GM12878 (cell line): ENCODE results near the gene LRRN4. TPM values are rescaled to one million over a fixed set of nuclear protein-coding genes. Genes with fewer than 3 reads are reported as not detected.

Experiments used
- polyA plus RNA-seq, 11 experiments: library from polyadenylated mRNA; depleted of rRNA in 4 of 11; unstranded in 6 of 11; stranded (reverse) in 5 of 11; fragments of >200 nt; fragmentation: Nextera tagmentation in 4 of 11; fragmentation: Illumina TruSeq in 1 of 11; extraction: Ambion mirVana in 4 of 11; extraction: Trizol in 1 of 11; gene quantifications; 1 replicate in 1 of 11; 2 replicates in 10 of 11; pipeline versions ENCODE4 v1.2.1 to v1.2.3, GENCODE V29; 2011 to 2016; ENCODE audit warnings: inconsistent platforms in 2 of 11, missing spikeins in 2 of 11, low read depth in 1 of 11
- small RNA-seq: library from RNA; depleted of rRNA; stranded (forward); fragments of <200 nt; gene quantifications from one replicate; pipeline ENCODE3, GENCODE V24; 2014
- total RNA-seq, 4 experiments: library from RNA; depleted of rRNA in 3 of 4; stranded (reverse); fragments of >200 nt in 3 of 4; fragmentation: Illumina TruSeq in 1 of 4; extraction: Trizol in 1 of 4; gene quantifications; 2 replicates each; pipeline versions ENCODE4 v1.2.1 to v1.2.3, GENCODE V29; 2013 to 2021

LRRN4 gene
- total and polyA plus RNA-seq, 10 of the 15 experiments (the other 5 are each of a cell fraction or from before 2014, with no cell fraction given) = 0.11 TPM; not detected in 9

Small RNA genes within 50 kb of the gene (small RNA-seq; reads per million reads assigned to genes)
- not detected for gene RN7SL498P

Other genes starting within 250 kb of the LRRN4 start
- gene CHGB, start 142.6 kb downstream of the LRRN4 start, total RNA-seq (2014; rRNA removed) = not detected in 2 replicates
- not detected in 2 replicates for gene CHGB, start 142.6 kb downstream of the LRRN4 start, total RNA-seq (2014; rRNA removed; fragmentation: Illumina TruSeq; extraction: Trizol)
- gene CHGB, start 142.6 kb downstream of the LRRN4 start, total RNA-seq (2021) = 0.23 TPM in 1 of 2 replicates, not detected in the other
- gene CHGB, start 142.6 kb downstream of the LRRN4 start, polyA plus RNA-seq (2011; rRNA removed) = 0.10 TPM in 1 of 2 replicates, not detected in the other
- 0.06 TPM in 1 of 2 replicates, not detected in the other for gene CHGB, start 142.6 kb downstream of the LRRN4 start, polyA plus RNA-seq (2014; fragmentation: Illumina TruSeq; extraction: Trizol)
- gene CHGB, start 142.6 kb downstream of the LRRN4 start, polyA plus RNA-seq (2014; fragmentation: Nextera tagmentation; extraction: Ambion mirVana) = not detected
- gene CHGB, start 142.6 kb downstream of the LRRN4 start, polyA plus RNA-seq (2014; rRNA removed) = not detected in 2 replicates
- gene CHGB, start 142.6 kb downstream of the LRRN4 start, polyA plus RNA-seq (2016; fragmentation: Nextera tagmentation; extraction: Ambion mirVana) = under 1 TPM in 1 of 2 experiments, not detected in 1; 0.16 TPM
- gene TRMT6, start 103.5 kb downstream of the LRRN4 start, total RNA-seq (2014; rRNA removed) = 22.4 and 23.8 TPM in 2 replicates
- 24.3 and 25.9 TPM in 2 replicates for gene TRMT6, start 103.5 kb downstream of the LRRN4 start, total RNA-seq (2014; rRNA removed; fragmentation: Illumina TruSeq; extraction: Trizol)
- 22.2 and 22.3 TPM in 2 replicates for gene TRMT6, start 103.5 kb downstream of the LRRN4 start, total RNA-seq (2021)
- 18.8 and 24.6 TPM in 2 replicates for gene TRMT6, start 103.5 kb downstream of the LRRN4 start, polyA plus RNA-seq (2011; rRNA removed)
- gene TRMT6, start 103.5 kb downstream of the LRRN4 start, polyA plus RNA-seq (2014; fragmentation: Illumina TruSeq; extraction: Trizol) = 35.5 and 38.6 TPM in 2 replicates
- 10 to 100 TPM; 18.2 to 21.1 TPM for gene TRMT6, start 103.5 kb downstream of the LRRN4 start, polyA plus RNA-seq (2014; fragmentation: Nextera tagmentation; extraction: Ambion mirVana)
- gene TRMT6, start 103.5 kb downstream of the LRRN4 start, polyA plus RNA-seq (2014; rRNA removed) = 19.6 and 24.1 TPM in 2 replicates
- gene TRMT6, start 103.5 kb downstream of the LRRN4 start, polyA plus RNA-seq (2016; fragmentation: Nextera tagmentation; extraction: Ambion mirVana) = 10 to 100 TPM; 22.8 to 25.3 TPM
- gene MCM8, start 103.4 kb downstream of the LRRN4 start, total RNA-seq (2014; rRNA removed) = 17.2 and 21.6 TPM in 2 replicates
- 26.6 and 28.2 TPM in 2 replicates for gene MCM8, start 103.4 kb downstream of the LRRN4 start, total RNA-seq (2014; rRNA removed; fragmentation: Illumina TruSeq; extraction: Trizol)
- gene MCM8, start 103.4 kb downstream of the LRRN4 start, total RNA-seq (2021) = 14.2 and 16.8 TPM in 2 replicates
- 22.3 and 32.2 TPM in 2 replicates for gene MCM8, start 103.4 kb downstream of the LRRN4 start, polyA plus RNA-seq (2011; rRNA removed)
- 22.1 and 27.5 TPM in 2 replicates for gene MCM8, start 103.4 kb downstream of the LRRN4 start, polyA plus RNA-seq (2014; fragmentation: Illumina TruSeq; extraction: Trizol)
- 1 to 10 TPM; 3.2 to 5.5 TPM for gene MCM8, start 103.4 kb downstream of the LRRN4 start, polyA plus RNA-seq (2014; fragmentation: Nextera tagmentation; extraction: Ambion mirVana)
- 13.8 and 15.3 TPM in 2 replicates for gene MCM8, start 103.4 kb downstream of the LRRN4 start, polyA plus RNA-seq (2014; rRNA removed)
- 1 to 10 TPM; 4.9 to 5.0 TPM for gene MCM8, start 103.4 kb downstream of the LRRN4 start, polyA plus RNA-seq (2016; fragmentation: Nextera tagmentation; extraction: Ambion mirVana)
- 49.4 and 59.5 TPM in 2 replicates for gene CRLS1, start 47.9 kb downstream of the LRRN4 start, total RNA-seq (2014; rRNA removed)
- gene CRLS1, start 47.9 kb downstream of the LRRN4 start, total RNA-seq (2014; rRNA removed; fragmentation: Illumina TruSeq; extraction: Trizol) = 40.0 and 41.9 TPM in 2 replicates
- gene CRLS1, start 47.9 kb downstream of the LRRN4 start, total RNA-seq (2021) = 34.1 and 38.4 TPM in 2 replicates
- 141 and 157 TPM in 2 replicates for gene CRLS1, start 47.9 kb downstream of the LRRN4 start, polyA plus RNA-seq (2011; rRNA removed)
- 37.8 and 44.1 TPM in 2 replicates for gene CRLS1, start 47.9 kb downstream of the LRRN4 start, polyA plus RNA-seq (2014; fragmentation: Illumina TruSeq; extraction: Trizol)
- gene CRLS1, start 47.9 kb downstream of the LRRN4 start, polyA plus RNA-seq (2014; fragmentation: Nextera tagmentation; extraction: Ambion mirVana) = 10 to 100 TPM; 11.3 to 25.2 TPM
- gene CRLS1, start 47.9 kb downstream of the LRRN4 start, polyA plus RNA-seq (2014; rRNA removed) = 41.6 and 45.0 TPM in 2 replicates
- 10 to 100 TPM; 57.4 to 67.5 TPM for gene CRLS1, start 47.9 kb downstream of the LRRN4 start, polyA plus RNA-seq (2016; fragmentation: Nextera tagmentation; extraction: Ambion mirVana)
- 0.62 and 0.82 TPM in 2 replicates for gene FERMT1, start 69.0 kb upstream of the LRRN4 start, total RNA-seq (2014; rRNA removed)
- 0.46 and 0.58 TPM in 2 replicates for gene FERMT1, start 69.0 kb upstream of the LRRN4 start, total RNA-seq (2014; rRNA removed; fragmentation: Illumina TruSeq; extraction: Trizol)
- 0.66 and 0.74 TPM in 2 replicates for gene FERMT1, start 69.0 kb upstream of the LRRN4 start, total RNA-seq (2021)
- gene FERMT1, start 69.0 kb upstream of the LRRN4 start, polyA plus RNA-seq (2011; rRNA removed) = 2.0 and 3.1 TPM in 2 replicates
- 0.46 and 0.72 TPM in 2 replicates for gene FERMT1, start 69.0 kb upstream of the LRRN4 start, polyA plus RNA-seq (2014; fragmentation: Illumina TruSeq; extraction: Trizol)
- under 1 TPM; 0.08 to 0.26 TPM for gene FERMT1, start 69.0 kb upstream of the LRRN4 start, polyA plus RNA-seq (2014; fragmentation: Nextera tagmentation; extraction: Ambion mirVana)
- 0.32 and 1.5 TPM in 2 replicates for gene FERMT1, start 69.0 kb upstream of the LRRN4 start, polyA plus RNA-seq (2014; rRNA removed)
- gene FERMT1, start 69.0 kb upstream of the LRRN4 start, polyA plus RNA-seq (2016; fragmentation: Nextera tagmentation; extraction: Ambion mirVana) = under 1 TPM; 0.04 to 0.29 TPM